ENCODE data around the gene ETFA. TPM values are rescaled to one million over a fixed set of nuclear protein-coding genes. Genes with fewer than 3 reads are reported as not detected.
"Not testable (repeated sequence)": the region's sequence is repeated elsewhere in the genome, so short reads cannot be mapped to it uniquely, and the experiment has no call there.

ETFA gene
- total and polyA plus RNA-seq, 2 experiments from 2014 or later = 117 to 303 TPM

- Histone ChIP-seq H3K9me3 (ENCODE audit: low read depth) (no peaks in the 10 kb centered on the region), H3K4me1 (ENCODE audit: low read depth) (no peaks in the 10 kb centered on the region), H3K27me3 (no peaks in the 10 kb centered on the region), H3K4me3 (no peak overlapping the region), H3K27ac (no peak overlapping the region), H3K36me3 (no peaks in the 10 kb centered on the region)
- no peak for DNase-seq (ENCODE audit: low read depth in 1 of 2, low spot score in 1 of 2)
- no peak for TF ChIP-seq CTCF (IDR thresholded peaks at IDR 0.05; ENCODE audit: low read depth, low read length)
Measured at GRCh38 chr15:76298986-76299385, 12.3 kb downstream of the ETFA start.

DNA sequence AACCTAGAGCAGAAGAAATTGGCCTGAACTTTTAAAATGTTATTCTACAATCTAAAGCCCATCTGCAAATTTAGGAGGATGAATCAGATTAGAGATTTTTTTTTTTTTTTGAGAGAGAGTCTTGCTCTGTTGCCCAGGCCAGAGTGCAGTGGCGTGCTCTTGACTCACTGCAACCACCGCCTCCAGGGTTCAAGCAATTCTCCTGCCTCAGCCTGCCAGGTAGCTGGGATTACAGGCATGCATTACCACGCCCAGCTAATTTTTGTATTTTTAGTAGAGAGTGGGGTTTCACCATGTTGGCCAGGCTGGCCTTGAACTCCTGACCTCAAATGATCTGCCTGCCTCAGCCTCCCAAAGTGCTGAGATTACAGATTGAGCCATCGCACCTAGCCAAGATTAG, 13.3 kb downstream of the ETFA start:
- not testable (repeated sequence) for H3K9me3 ChIP-seq (ENCODE audit: low read depth); H3K4me3 ChIP-seq; H3K4me1 ChIP-seq (ENCODE audit: low read depth)

GRCh38 chr15:76296849-76297248, 14.4 kb downstream of the ETFA start:
- H3K27me3 ChIP-seq = no peaks in the 10 kb centered on the region
- H3K36me3 ChIP-seq = no peaks in the 10 kb centered on the region
- TF ChIP-seq CTCF (IDR thresholded peaks at IDR 0.05; ENCODE audit: low read depth, low read length) = no peak
- DNase-seq (ENCODE audit: low read depth in 1 of 2, low spot score in 1 of 2) = no peak
- no peaks in the 10 kb centered on the region for H3K9me3 ChIP-seq (ENCODE audit: low read depth)
- H3K4me1 ChIP-seq (ENCODE audit: low read depth) = no peaks in the 10 kb centered on the region
- H3K27ac ChIP-seq = no peak overlapping the region
- H3K4me3 ChIP-seq = no peak overlapping the region

More for the DNA sequence above, 13.3 kb downstream of the ETFA start:
- DNase-seq (ENCODE audit: low read depth in 1 of 2, low spot score in 1 of 2); H3K27me3 ChIP-seq; H3K27ac ChIP-seq; H3K36me3 ChIP-seq: not testable (repeated sequence)

DNA sequence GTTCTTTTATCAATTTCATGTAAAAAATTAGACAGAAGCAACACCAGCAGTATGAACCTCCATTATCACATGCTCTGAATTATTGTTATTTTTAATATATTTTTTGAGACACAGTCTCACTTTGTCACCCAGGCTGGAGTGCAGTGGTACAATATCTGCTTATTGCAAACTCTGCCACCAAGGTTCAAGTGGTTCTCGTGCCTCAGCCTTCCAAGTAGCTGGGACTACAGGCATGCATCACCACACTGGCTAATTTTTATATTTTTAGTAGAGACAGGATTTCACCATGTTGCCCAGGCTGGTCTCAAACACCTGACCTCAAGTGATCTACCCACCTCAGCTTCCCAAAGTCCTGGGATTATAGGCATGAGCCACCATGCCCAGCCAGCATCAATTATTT, 16.8 kb downstream of the ETFA start:
- H3K27me3 ChIP-seq; H3K27ac ChIP-seq; H3K36me3 ChIP-seq; H3K9me3 ChIP-seq (ENCODE audit: low read depth); H3K4me1 ChIP-seq (ENCODE audit: low read depth); H3K4me3 ChIP-seq; DNase-seq (ENCODE audit: low read depth in 1 of 2, low spot score in 1 of 2): not testable (repeated sequence)

- Histone ChIP-seq H3K9me3 (ENCODE audit: low read depth) (no peaks in the 10 kb centered on the region), H3K27ac (no peak overlapping the region), H3K36me3 (no peaks in the 10 kb centered on the region), H3K4me1 (ENCODE audit: low read depth) (no peaks in the 10 kb centered on the region), H3K27me3 (no peaks in the 10 kb centered on the region), H3K4me3 (no peak overlapping the region)
- TF ChIP-seq CTCF (IDR thresholded peaks at IDR 0.05; ENCODE audit: low read depth, low read length) = no peak
- DNase-seq (ENCODE audit: low read depth in 1 of 2, low spot score in 1 of 2) = no peak
Measured at GRCh38 chr15:76293361-76293760, 17.9 kb downstream of the ETFA start.

GRCh38 chr15:76289582-76289981, 21.7 kb downstream of the ETFA start:
- H3K27me3 ChIP-seq = no peaks in the 10 kb centered on the region
- H3K4me1 ChIP-seq (ENCODE audit: low read depth) = no peaks in the 10 kb centered on the region
- peaks cover 14% of the 10 kb centered on the region for H3K36me3 ChIP-seq
- H3K9me3 ChIP-seq (ENCODE audit: low read depth) = no peaks in the 10 kb centered on the region
- TF ChIP-seq CTCF (IDR thresholded peaks at IDR 0.05; ENCODE audit: low read depth, low read length) = no peak
- H3K4me3 ChIP-seq = no peak overlapping the region
- peak in 1 of 2 donors; percentile 23 for DNase-seq (ENCODE audit: low read depth in 1 of 2, low spot score in 1 of 2)
- H3K27ac ChIP-seq = no peak overlapping the region

GRCh38 chr15:76286271-76286879, 24.9 kb downstream of the ETFA start:
- no peaks in the 10 kb centered on the region for H3K9me3 ChIP-seq (ENCODE audit: low read depth)
- H3K27me3 ChIP-seq = no peaks in the 10 kb centered on the region
- DNase-seq (ENCODE audit: low read depth in 1 of 2, low spot score in 1 of 2) = no peak
- peaks cover 38% of the 10 kb centered on the region for H3K36me3 ChIP-seq
- H3K4me1 ChIP-seq (ENCODE audit: low read depth) = no peaks in the 10 kb centered on the region
- TF ChIP-seq CTCF (IDR thresholded peaks at IDR 0.05; ENCODE audit: low read depth, low read length) = no peak
- H3K4me3 ChIP-seq = no peak overlapping the region
- H3K27ac ChIP-seq = no peak overlapping the region

All from cardiac muscle cell (in vitro differentiated cells and primary cell).